A549 (cell line): Measurements from ENCODE around the gene MZT2A.
"Not testable (repeated sequence)": the region's sequence is repeated elsewhere in the genome, so short reads cannot be mapped to it uniquely, and the experiment has no call there.

Experiments used
- ELK1 ChIP-seq: fragments of 150-350 bp; IDR thresholded peaks from 2 replicates; pipeline ENCODE4 v1.6.1; 2014; ENCODE audit warnings: low read depth, mild to moderate bottlenecking, low read length
- NR3C1 ChIP-seq: fragments of >200 bp; sonication (Bioruptor Twin); formaldehyde crosslinking; IDR thresholded peaks from 3 replicates; pipeline ENCODE4 v1.6.1; 2017
- POLR2A ChIP-seq: IDR thresholded peaks from 2 replicates; pipeline ENCODE4 v1.6.1; 2012; ENCODE audit warnings: mild to moderate bottlenecking, low read length
- REST ChIP-seq: fragments of 200-600 bp; sonication (generic); IDR thresholded peaks from 2 replicates; pipeline ENCODE4 v1.6.1; 2016; ENCODE audit warnings: antibody characterized with exemption, mild to moderate bottlenecking, moderate library complexity
- RNF2 ChIP-seq: fragments of 200-600 bp; sonication (generic); IDR thresholded peaks from 2 replicates; pipeline ENCODE4 v1.6.1; 2016; ENCODE audit warnings: low read depth, mild to moderate bottlenecking, antibody characterized with exemption, moderate library complexity, borderline replicate concordance
- SMC3 ChIP-seq: fragments of >200 bp; sonication (Bioruptor Twin); formaldehyde crosslinking; IDR thresholded peaks from 3 replicates; pipeline ENCODE4 v1.6.1; 2018; ENCODE audit warnings: inconsistent platforms
- ZSCAN20 ChIP-seq: fragments of 250-450 bp; sonication (Bioruptor Pico); IDR thresholded peaks from 2 replicates; pipeline ENCODE4 v1.8.0; 2022; ENCODE audit warnings: mild to moderate bottlenecking, moderate library complexity

- TF ChIP-seq ZSCAN20, ELK1, RNF2, POLR2A, REST, NR3C1, SMC3: not testable (repeated sequence)
Observed at GRCh38 chr2:131516621-131517020, 24.4 kb upstream of the MZT2A start.
